GM20431 (cell line): ENCODE results near the gene FOXRED2.
"Not testable (repeated sequence)": the region's sequence is repeated elsewhere in the genome, so short reads cannot be mapped to it uniquely, and the experiment has no call there.

ENCODE experiments used
- in situ Hi-C: fragments of 300-500 bp; cut with MseI, MboI; formaldehyde crosslinking; loops from one replicate; pipeline ENCODE4 v1.15.0; 2020; ENCODE audit warnings: low sequenced_read_pairs; ENCODE audit not compliant: unreplicated experiment

The FOXRED2 gene

GRCh38 chr22:36522662-36523061, 15.8 kb upstream of the FOXRED2 start:
- in situ Hi-C loops: no loop called here

- in situ Hi-C loops: no loop called here
Observed at GRCh38 chr22:36520423-36520822, 13.6 kb upstream of the FOXRED2 start.

GRCh38 chr22:36519906-36520305, 13.1 kb upstream of the FOXRED2 start:
- in situ Hi-C loops: not testable (repeated sequence)

GRCh38 chr22:36514766-36515165, 7.9 kb upstream of the FOXRED2 start:
- in situ Hi-C loops: no loop called here

GRCh38 chr22:36512991-36513390, 6.2 kb upstream of the FOXRED2 start:
- in situ Hi-C loops: no loop called here

- in situ Hi-C loops: no loop called here
Observed at GRCh38 chr22:36512333-36512732, 5.5 kb upstream of the FOXRED2 start.

- in situ Hi-C loops: no loop called here
Observed at GRCh38 chr22:36510966-36511881, 4.4 kb upstream of the FOXRED2 start.

- in situ Hi-C loops: no loop called here
Observed at GRCh38 chr22:36510384-36510783, 3.5 kb upstream of the FOXRED2 start.

GRCh38 chr22:36507518-36508010, 724 bp upstream of the FOXRED2 start:
- in situ Hi-C loops: no loop called here

- in situ Hi-C loops: no loop called here
Observed at GRCh38 chr22:36505998-36506635, 723 bp downstream of the FOXRED2 start.

- in situ Hi-C loops: no loop called here
Observed at GRCh38 chr22:36497910-36498665, 8.8 kb downstream of the FOXRED2 start.

GRCh38 chr22:36493690-36494110, 13.1 kb downstream of the FOXRED2 start:
- in situ Hi-C loops: no loop called here

GRCh38 chr22:36492109-36492508, 14.7 kb downstream of the FOXRED2 start:
- in situ Hi-C loops: no loop called here

- in situ Hi-C loops: no loop called here
Observed at GRCh38 chr22:36491155-36491554, 15.7 kb downstream of the FOXRED2 start.

- in situ Hi-C loops: no loop called here
Observed at GRCh38 chr22:36486619-36487384, 20.0 kb downstream of the FOXRED2 start.

GRCh38 chr22:36481393-36482168, 25.3 kb downstream of the FOXRED2 start, which contains the start of gene TXN2:
Gene TXN2, minus strand, starts transcription at chr22:36481640. Its CDS starts 803 bp downstream, at chr22:36480837.
- in situ Hi-C loops: no loop called here

GRCh38 chr22:36480941-36481392, 25.9 kb downstream of the FOXRED2 start:
- in situ Hi-C loops: no loop called here

GRCh38 chr22:36478966-36479365, 27.9 kb downstream of the FOXRED2 start:
- in situ Hi-C loops: no loop called here

- in situ Hi-C loops: no loop called here
Observed at GRCh38 chr22:36475341-36475740, 31.5 kb downstream of the FOXRED2 start.
